Measurements from ENCODE around the gene PKMYT1.

The PKMYT1 gene

DNA sequence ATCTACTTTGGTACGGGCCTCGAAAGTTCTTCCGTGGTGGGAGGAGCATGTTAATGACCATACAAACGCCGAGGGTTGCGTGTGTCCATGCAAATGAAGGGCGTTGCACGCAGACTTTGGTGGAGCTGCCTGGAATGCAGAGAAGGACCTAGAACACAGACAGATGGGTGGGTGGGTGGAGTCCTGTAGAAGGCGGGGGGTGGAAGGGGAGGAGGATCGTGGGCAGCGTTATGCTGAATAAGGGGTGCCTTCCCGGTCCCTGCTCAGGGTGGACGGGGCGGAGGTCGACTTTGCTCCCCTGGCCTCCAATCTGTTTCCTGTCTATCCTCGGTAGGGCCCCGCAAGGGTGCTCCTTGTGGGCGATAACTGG is 11.9 kb downstream of the PKMYT1 start:
- H3F3A ChIP-seq (ENCODE audit: insufficient read depth), result peaks cover 57% of the 10 kb centered on the region
- no peaks in the 10 kb centered on the region for H3K9me2 ChIP-seq (replicated peaks; ENCODE audit: insufficient read depth, low read length)
- H3K79me2 ChIP-seq (ENCODE audit: insufficient read depth, low read length), result peaks cover 22% of the 10 kb centered on the region
- H3K36me3 ChIP-seq (ENCODE audit: low read length), result no peaks in the 10 kb centered on the region
- H3K4me3 ChIP-seq (ENCODE audit: insufficient read depth, low read length, poor library complexity, severe bottlenecking), result peak overlapping the region; percentile 98
- H3K9me3 ChIP-seq (ENCODE audit: insufficient read depth, low read length), result no peaks in the 10 kb centered on the region
- H4K20me1 ChIP-seq (ENCODE audit: low read depth, low read length), result peaks cover 4% of the 10 kb centered on the region; the same call in 1 of the 2 replicates
- H3K9ac ChIP-seq (ENCODE audit: low read length), result peak overlapping the region; percentile 98
- TF ChIP-seq EZH2phosphoT487 (conservative IDR thresholded peaks at IDR 0.05; ENCODE audit: low read length) (no peak), CTCF (IDR thresholded peaks at IDR 0.05; ENCODE audit: insufficient read depth, low read length, poor library complexity, severe bottlenecking) (no peak)
- H3K27me3 ChIP-seq (ENCODE audit: low read length), result no peaks in the 10 kb centered on the region
- H3K4me2 ChIP-seq (ENCODE audit: low read depth, low read length, poor library complexity, severe bottlenecking), result peak overlapping the region; percentile 86
- peak overlapping the region; percentile 36 for H2AFZ ChIP-seq (ENCODE audit: low read depth, low read length, severe bottlenecking)
- H3K27ac ChIP-seq (ENCODE audit: low read depth, low read length), result peak overlapping the region; percentile 93

- Histone ChIP-seq H3K9me2 (replicated peaks; ENCODE audit: insufficient read depth, low read length) (no peaks in the 10 kb centered on the region), H2AFZ (ENCODE audit: low read depth, low read length, severe bottlenecking) (no peak overlapping the region), H3K4me3 (ENCODE audit: insufficient read depth, low read length, poor library complexity, severe bottlenecking) (no peak overlapping the region), H3K9me3 (ENCODE audit: insufficient read depth, low read length) (no peaks in the 10 kb centered on the region), H3K9ac (ENCODE audit: low read length) (peak overlapping the region; percentile 98), H3K27ac (ENCODE audit: low read depth, low read length) (peak overlapping the region; percentile 93), H3F3A (ENCODE audit: insufficient read depth) (peaks cover 54% of the 10 kb centered on the region), H3K27me3 (ENCODE audit: low read length) (no peaks in the 10 kb centered on the region), H3K79me2 (ENCODE audit: insufficient read depth, low read length) (peaks cover 22% of the 10 kb centered on the region), H4K20me1 (ENCODE audit: low read depth, low read length) (peaks cover 4% of the 10 kb centered on the region; the same call in 1 of the 2 replicates), H3K4me2 (ENCODE audit: low read depth, low read length, poor library complexity, severe bottlenecking) (peak overlapping the region; percentile 86), H3K36me3 (ENCODE audit: low read length) (no peaks in the 10 kb centered on the region)
- no peak for TF ChIP-seq CTCF (IDR thresholded peaks at IDR 0.05; ENCODE audit: insufficient read depth, low read length, poor library complexity, severe bottlenecking)
- TF ChIP-seq EZH2phosphoT487 (conservative IDR thresholded peaks at IDR 0.05; ENCODE audit: low read length), result no peak
Observed at GRCh38 chr16:2967721-2968161, 12.5 kb downstream of the PKMYT1 start.

GRCh38 chr16:2967211-2967631 is 13.0 kb downstream of the PKMYT1 start:
- H2AFZ ChIP-seq (ENCODE audit: low read depth, low read length, severe bottlenecking), result no peak overlapping the region
- no peak overlapping the region for H3K4me3 ChIP-seq (ENCODE audit: insufficient read depth, low read length, poor library complexity, severe bottlenecking)
- peaks cover 54% of the 10 kb centered on the region for H3F3A ChIP-seq (ENCODE audit: insufficient read depth)
- no peaks in the 10 kb centered on the region for H3K36me3 ChIP-seq (ENCODE audit: low read length)
- TF ChIP-seq CTCF (IDR thresholded peaks at IDR 0.05; ENCODE audit: insufficient read depth, low read length, poor library complexity, severe bottlenecking) (no peak), EZH2phosphoT487 (conservative IDR thresholded peaks at IDR 0.05; ENCODE audit: low read length) (no peak)
- H3K4me2 ChIP-seq (ENCODE audit: low read depth, low read length, poor library complexity, severe bottlenecking), result no peak overlapping the region
- no peaks in the 10 kb centered on the region for H3K9me3 ChIP-seq (ENCODE audit: insufficient read depth, low read length)
- no peak overlapping the region for H3K27ac ChIP-seq (ENCODE audit: low read depth, low read length)
- H3K27me3 ChIP-seq (ENCODE audit: low read length), result no peaks in the 10 kb centered on the region
- H3K9ac ChIP-seq (ENCODE audit: low read length), result no peak overlapping the region
- H4K20me1 ChIP-seq (ENCODE audit: low read depth, low read length), result peaks cover 3% of the 10 kb centered on the region; the same call in 1 of the 2 replicates
- no peaks in the 10 kb centered on the region for H3K9me2 ChIP-seq (replicated peaks; ENCODE audit: insufficient read depth, low read length)
- peaks cover 22% of the 10 kb centered on the region for H3K79me2 ChIP-seq (ENCODE audit: insufficient read depth, low read length)
